ENCODE measurements around the gene UBA52. TPM values are rescaled to one million over a fixed set of nuclear protein-coding genes. Genes with fewer than 3 reads are reported as not detected.

UBA52 gene
- total RNA-seq, 1 donor from 2014 or later = 733 TPM

- DNase-seq (ENCODE audit: low read depth in 2 of 2) = no peak
Measured at GRCh38 chr19:18608102-18608804, 36.6 kb downstream of the UBA52 start.

- DNase-seq (ENCODE audit: low read depth in 2 of 2) = no peak
Measured at GRCh38 chr19:18608805-18609716, 37.4 kb downstream of the UBA52 start.

GRCh38 chr19:18609717-18610051 is 38.0 kb downstream of the UBA52 start:
- DNase-seq (ENCODE audit: low read depth in 2 of 2) = no peak

DNA sequence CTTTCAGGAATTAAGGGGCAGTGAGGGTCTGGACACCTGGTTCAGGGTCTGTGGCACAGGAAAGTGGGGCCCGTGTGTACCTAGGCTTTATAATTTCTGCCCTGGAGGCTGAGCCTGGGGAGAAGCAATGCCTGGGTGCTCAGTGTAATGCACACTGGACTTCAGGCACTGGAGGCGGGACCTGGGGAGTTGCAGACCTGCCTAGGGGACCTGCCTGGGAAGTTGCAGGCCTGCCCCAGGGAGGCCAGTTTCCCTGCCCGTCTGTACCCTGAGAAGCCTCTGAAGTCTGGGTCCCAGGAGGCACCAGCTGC is 38.5 kb downstream of the UBA52 start:
- DNase-seq (ENCODE audit: low read depth in 2 of 2) = no peak

GRCh38 chr19:18610556-18611326 is 39.1 kb downstream of the UBA52 start:
- no peak for DNase-seq (ENCODE audit: low read depth in 2 of 2)

DNA sequence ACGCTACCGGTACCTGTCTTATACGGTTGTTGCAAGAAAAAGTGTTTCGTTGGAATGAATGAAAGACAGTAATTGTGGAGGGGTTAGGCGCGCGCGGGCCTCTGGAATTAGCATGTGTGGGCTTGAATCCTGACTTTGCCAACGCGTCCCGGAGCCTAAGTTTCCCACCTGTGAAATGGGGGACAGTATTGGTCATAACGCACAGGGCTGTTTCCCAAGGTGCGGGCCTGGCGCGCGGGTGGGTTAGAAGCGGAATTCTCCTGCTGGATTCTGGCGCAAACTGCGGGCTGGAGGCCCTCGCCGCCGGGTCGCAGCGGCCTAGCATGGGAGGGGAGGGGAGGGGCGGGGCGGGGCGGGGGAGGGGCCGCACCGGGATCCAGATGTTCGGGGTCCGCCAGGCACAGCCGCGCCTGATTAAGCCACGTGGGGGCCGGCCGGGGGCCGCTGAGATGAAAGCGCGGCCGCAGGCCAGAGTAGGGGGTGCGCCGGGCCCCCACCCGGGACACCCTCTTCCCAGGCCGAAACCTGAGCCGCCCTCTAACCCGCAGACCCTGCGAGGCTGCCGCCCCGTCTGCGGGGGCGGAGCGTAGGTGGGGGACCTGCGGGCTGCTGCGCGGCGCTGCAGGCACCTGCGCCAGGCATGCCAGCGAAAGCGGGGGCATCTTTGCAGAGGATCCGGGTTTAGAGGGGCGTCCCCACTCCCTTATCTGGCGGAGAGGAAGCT is 39.8 kb downstream of the UBA52 start:
- DNase-seq (ENCODE audit: low read depth in 2 of 2) = no peak

GRCh38 chr19:18612051-18612771 is 40.6 kb downstream of the UBA52 start:
- no peak for DNase-seq (ENCODE audit: low read depth in 2 of 2)

DNA sequence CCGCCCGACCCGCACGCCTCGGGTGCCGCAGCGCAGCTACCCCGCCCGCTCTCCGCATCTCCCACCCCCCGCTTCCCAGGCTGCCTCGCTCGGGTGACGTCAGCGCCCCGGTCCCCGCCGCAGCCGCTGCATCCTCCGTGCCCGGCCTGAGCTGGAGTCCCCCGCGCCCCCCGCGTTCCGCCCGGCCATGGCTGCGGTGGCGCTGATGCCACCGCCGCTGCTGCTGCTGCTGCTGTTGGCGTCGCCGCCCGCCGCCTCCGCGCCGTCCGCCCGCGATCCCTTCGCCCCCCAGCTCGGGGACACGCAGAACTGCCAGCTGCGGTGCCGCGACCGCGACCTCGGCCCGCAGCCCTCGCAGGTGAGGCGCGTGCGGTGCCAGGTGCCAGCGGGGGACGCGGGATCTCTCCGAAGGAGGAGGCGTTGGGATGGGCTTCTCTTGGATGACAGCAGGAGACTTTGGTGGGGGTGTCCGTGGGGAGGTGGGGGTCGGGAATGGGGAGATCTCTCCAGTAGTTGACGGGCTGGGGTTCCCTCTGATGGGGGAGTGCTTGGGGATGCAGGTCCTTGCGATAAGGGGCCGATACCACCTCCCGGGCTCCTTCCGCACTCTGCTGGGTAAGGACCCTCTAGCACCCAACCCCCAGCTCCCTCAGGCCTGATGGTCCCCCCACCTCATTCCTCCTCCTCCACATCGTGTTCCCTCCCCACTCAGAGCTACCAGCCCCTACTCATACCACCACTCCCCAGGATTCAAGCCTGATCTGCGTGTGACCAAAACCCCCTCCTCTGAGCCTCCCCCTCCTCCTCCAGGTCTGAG is 41.3 kb downstream of the UBA52 start, which contains the start of gene TMEM59L:
Gene TMEM59L (plus strand): TSS at position 99 of the 817 bp plus-strand sequence. CDS start 89 bp downstream, at position 188.
- DNase-seq (ENCODE audit: low read depth in 2 of 2) = no peak

- DNase-seq (ENCODE audit: low read depth in 2 of 2) = no peak
Measured at GRCh38 chr19:18613589-18614234, 42.1 kb downstream of the UBA52 start.

DNA sequence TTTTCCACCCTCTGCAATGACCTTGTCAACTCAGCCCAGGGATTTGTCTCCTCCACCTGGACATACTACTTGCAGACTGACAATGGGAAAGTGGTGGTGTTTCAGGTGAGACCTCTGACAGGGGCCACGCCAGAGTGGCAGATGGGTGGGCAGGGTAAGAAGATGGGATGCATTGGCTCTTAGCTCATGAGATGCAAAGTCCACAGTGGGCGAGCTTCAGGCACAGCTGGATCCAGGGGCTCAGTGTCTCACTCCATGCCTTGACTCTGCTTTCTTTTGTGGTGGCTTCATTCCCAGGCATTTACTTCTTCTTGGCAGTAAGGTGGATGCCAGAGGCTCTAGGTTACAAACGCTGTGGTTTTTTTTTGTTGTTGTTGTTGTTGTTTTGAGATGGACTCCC is 44.4 kb downstream of the UBA52 start:
- DNase-seq (ENCODE audit: low read depth in 2 of 2) = no peak

- no peak for DNase-seq (ENCODE audit: low read depth in 2 of 2)
Measured at GRCh38 chr19:18617562-18617961, 45.9 kb downstream of the UBA52 start.

DNA sequence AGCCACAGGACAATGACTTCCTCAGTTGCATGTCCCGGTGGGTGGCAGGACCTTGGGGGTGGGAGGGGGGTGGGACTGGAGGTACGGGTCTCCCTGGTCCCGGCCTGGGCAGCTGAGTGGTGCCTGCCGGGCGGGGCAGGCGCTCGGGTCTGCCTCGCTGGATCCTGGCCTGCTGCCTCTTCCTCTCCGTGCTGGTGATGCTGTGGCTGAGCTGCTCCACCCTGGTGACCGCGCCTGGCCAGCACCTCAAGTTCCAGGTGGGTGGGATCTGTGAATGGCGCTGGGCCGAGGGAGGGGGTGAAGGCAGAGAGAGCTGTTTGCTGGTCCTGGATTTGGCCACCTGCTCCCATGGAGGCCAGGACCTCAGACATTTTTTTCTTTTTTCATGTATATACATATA is 46.6 kb downstream of the UBA52 start:
- DNase-seq (ENCODE audit: low read depth in 2 of 2) = no peak

GRCh38 chr19:18620311-18620710 is 48.7 kb downstream of the UBA52 start:
- DNase-seq (ENCODE audit: low read depth in 2 of 2) = no peak

- no peak for DNase-seq (ENCODE audit: low read depth in 2 of 2)
Measured at GRCh38 chr19:18620902-18621301, 49.2 kb downstream of the UBA52 start.

- DNase-seq (ENCODE audit: low read depth in 2 of 2) = no peak
Measured at GRCh38 chr19:18626906-18627305, 55.2 kb downstream of the UBA52 start.

Data from dermis microvascular lymphatic vessel endothelial cell (primary cell).